Fibroblast of skin of right biceps (primary cell): ENCODE results near the gene ADPRS.

ENCODE experiments used
- DNase-seq: peaks from one replicate; pipeline ENCODE4 v3.0.0-alpha.2; 2013

Gene ADPRS, protein sequence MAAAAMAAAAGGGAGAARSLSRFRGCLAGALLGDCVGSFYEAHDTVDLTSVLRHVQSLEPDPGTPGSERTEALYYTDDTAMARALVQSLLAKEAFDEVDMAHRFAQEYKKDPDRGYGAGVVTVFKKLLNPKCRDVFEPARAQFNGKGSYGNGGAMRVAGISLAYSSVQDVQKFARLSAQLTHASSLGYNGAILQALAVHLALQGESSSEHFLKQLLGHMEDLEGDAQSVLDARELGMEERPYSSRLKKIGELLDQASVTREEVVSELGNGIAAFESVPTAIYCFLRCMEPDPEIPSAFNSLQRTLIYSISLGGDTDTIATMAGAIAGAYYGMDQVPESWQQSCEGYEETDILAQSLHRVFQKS

GRCh38 chr1:36088577-36089392, at the start of gene ADPRS:
Gene ADPRS, plus strand, starts transcription at chr1:36088892. Its CDS starts 13 bp downstream, at chr1:36088905.
- DNase-seq: peak; percentile 90

DNA sequence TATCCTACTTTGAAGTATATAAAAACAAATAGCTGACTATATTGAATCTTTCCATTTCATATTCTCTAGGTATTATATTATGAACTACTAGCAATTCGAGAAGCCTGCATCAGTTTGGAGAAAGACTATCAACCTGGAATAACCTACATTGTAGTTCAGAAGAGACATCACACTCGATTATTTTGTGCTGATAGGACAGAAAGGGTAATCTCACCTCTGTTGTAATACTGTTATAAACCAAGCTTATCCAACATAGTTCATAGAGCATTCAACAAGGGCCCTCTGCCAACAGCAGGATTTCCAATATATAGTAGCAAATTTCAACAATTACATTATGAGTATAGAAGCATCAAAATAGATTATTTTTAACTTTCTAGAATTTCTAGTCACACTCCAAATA, 48.5 kb upstream of the ADPRS start:
- no peak for DNase-seq

- no peak for DNase-seq
Measured at GRCh38 chr1:36051821-36052220, 36.9 kb upstream of the ADPRS start.

DNA sequence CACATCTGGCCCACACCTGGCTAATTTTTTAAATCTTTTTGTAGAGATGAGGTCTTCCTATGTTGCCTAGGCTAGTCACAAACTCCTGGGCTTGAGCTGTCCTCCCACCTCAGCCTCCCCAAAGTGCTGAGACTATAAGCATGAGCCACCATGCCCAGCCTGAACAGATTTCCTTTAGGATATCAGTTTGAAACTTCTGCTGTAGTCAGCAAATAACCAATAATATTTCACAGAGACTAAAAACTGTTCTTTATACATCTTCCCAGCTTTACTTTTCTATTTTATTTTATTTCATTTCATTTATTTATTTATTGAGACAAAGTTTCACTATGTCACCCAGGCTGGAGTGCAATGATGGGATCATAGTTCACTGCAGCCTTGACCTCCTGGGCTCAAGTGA, 34.7 kb upstream of the ADPRS start:
- no peak for DNase-seq

DNA sequence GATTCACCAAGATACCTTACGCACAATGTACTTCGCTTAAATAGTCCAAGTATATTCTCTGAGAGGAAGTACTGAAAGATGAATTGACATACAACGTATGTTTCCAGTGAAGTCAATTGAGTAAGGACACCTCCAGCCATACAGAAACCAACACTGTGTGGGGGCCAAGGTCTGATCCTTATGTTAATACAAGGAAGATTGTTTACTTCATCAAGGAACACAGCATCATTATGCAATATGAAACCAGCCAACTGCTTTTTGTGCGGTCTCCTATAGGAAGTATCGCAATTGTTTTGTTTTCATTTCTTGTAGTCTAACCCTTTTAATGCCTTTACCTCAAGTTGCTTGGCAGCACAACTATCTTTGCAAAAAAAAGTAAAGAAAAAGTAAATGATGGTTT, 33.0 kb upstream of the ADPRS start:
- DNase-seq: no peak

DNA sequence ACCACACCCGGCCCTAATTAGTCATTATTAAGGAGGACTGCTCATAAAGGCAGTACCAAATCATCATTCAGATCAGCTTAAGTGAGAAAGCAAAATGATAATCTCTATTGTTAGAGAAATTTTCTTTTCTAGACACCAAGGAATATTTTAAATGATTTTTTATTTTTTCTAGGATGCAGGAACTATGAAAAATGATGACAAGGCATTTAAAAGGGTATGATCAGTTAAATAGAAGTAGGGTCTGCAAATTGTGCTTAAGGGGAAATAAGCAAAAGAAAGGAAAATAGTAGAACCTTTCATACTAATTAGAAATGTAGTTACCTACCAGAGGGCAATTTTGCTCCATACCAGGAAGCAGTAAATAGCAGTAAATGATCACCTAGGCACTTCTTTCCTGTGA, 26.4 kb upstream of the ADPRS start:
- no peak for DNase-seq

DNA sequence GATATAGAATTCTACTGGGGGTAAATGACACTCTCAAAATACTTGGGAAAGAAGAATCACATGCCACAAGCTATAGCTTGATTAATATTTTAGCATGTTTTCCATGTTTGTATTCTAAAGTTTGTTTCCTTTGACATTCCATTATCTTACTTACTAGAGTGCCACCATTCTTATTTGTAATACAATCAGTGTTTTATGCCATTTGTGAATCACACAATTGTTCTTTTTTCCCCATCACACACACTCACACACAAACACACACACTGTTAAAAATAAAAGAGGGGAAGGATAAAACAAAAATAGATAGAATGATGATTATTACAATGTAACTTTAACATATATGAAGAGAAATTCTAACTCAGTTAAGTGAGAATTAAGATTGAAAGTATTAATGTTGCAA, 20.8 kb upstream of the ADPRS start:
- DNase-seq: no peak

DNA sequence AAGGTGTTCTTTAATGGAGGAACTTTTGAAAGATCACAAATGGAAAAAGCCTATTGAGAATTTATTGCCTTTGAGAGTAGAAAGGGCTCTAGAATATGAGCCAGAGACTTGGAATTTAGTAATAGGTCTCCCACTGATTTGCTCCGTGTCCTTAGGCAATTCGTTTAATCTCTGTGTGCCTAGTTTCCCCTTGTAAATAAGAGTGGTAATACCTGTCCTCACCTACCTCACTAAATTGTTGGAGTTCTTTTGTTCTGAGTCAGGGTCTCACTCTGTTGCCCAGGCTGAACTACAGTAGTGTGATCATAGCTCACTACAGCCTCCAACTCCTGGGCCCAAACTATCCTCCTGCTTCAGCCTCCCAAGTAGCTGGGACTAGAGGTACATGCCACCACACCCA, 19.8 kb upstream of the ADPRS start:
- DNase-seq: no peak

GRCh38 chr1:36070349-36070748, 18.3 kb upstream of the ADPRS start:
- no peak for DNase-seq

- DNase-seq: no peak
Measured at GRCh38 chr1:36076979-36077573, 11.6 kb upstream of the ADPRS start.

- no peak for DNase-seq
Measured at GRCh38 chr1:36080236-36080635, 8.5 kb upstream of the ADPRS start.

GRCh38 chr1:36080801-36081200, 7.9 kb upstream of the ADPRS start:
- no peak for DNase-seq

- no peak for DNase-seq
Measured at GRCh38 chr1:36081926-36082485, 6.7 kb upstream of the ADPRS start.

- no peak for DNase-seq
Measured at GRCh38 chr1:36083219-36083618, 5.5 kb upstream of the ADPRS start.

DNA sequence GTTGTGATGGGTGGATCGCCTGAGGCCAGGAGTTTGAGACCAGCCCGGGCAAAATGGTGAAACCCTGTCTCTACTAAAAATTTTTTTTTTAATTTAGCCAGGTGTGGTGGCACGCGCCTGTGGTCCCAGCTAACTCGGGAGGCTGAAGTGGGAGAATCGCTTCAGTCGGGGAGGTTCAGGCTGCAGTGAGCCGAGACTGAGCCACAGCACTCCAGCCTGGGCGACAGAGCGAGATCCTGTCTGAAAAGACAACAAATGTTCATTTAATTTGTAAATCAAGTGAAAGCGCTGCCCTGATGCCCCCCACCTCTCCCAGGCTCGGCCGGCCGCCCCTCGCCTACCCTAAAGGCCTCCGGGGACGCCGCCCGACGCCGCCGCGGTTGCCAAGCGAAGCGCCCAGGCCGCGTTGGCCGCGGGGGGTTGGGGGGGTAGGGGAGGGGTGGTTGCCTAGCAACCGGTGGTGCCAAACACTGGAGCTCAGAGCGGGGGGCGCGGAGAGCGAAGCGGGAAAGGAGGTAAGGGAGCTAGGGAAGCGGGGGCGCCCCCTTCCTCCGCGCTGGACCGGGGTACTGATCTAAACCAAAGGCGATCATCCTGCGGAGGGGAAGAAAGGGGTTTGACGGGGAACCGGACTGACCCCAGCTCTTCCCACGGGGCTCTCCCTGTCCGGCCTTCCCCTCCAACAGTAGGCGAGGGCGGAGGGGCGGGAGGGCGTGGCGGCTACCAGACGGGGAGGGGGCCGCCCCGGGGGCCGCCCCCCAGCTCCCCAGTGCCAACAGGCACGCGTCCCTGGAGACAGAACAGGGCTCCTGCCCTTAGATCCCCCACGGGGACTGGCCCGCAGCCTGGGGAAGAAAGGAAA, 4.8 kb upstream of the ADPRS start, which contains the start of gene TEKT2:
TSS of gene TEKT2 (plus strand) at position 460 of the 862 bp plus-strand sequence. CDS start 828 bp downstream, outside the sequence.
- peak; percentile 59 for DNase-seq

- no peak for DNase-seq
Measured at GRCh38 chr1:36084497-36085115, 4.1 kb upstream of the ADPRS start.

GRCh38 chr1:36085126-36085525, 3.6 kb upstream of the ADPRS start:
- DNase-seq: no peak

- no peak for DNase-seq
Measured at GRCh38 chr1:36085686-36086526, 2.8 kb upstream of the ADPRS start.

DNA sequence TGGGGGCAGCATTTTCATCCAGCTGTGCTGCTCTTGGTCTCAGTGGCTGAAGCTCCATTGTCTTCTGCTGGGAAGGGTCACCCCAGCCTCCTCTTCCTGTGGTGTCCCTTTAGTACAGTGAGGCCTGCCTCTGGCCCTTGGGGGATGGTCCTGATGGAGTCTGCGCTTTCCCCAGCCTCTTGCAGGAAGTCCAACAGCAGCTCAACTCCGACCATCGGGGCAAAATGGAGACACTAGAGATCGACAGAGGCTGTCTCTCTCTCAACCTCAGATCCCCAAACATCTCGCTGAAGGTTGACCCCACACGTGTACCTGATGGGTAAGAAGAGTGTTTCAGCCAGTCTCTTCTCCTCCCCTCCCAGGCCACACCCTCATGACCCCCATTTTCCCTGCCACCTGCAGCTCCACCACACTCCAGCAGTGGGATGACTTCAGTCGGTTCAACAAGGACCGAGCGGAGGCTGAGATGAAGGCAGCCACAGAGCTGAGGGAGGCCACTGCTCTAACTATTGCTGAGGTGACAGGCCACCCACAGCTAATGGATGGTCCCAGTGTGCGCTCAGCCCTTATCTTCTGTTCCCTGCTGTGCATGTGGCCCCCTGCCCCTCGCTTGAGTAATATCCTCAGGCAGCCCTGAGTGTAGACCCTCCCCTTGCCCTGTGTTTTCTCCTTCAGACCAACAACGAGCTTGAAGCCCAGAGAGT, 2.0 kb upstream of the ADPRS start:
- DNase-seq: no peak
